HG02588 (cell line): ENCODE measurements around the gene APOOL.
A peak's percentile ranks its signal among the peaks of the same experiment; 100 is the strongest.
"Not testable (repeated sequence)": the region's sequence is repeated elsewhere in the genome, so short reads cannot be mapped to it uniquely, and the experiment has no call there.

Experiments
- ATAC-seq: cut with Tn5 transposase; IDR thresholded peaks from one replicate; pipeline ENCODE4 v1.9.1; 2021; ENCODE audit warnings: mild to moderate bottlenecking, moderate library complexity; ENCODE audit not compliant: unreplicated experiment

APOOL gene

GRCh38 chrX:85003655-85004244 is at the start of gene APOOL:
Gene APOOL (plus strand): TSS chrX:85003877. CDS start chrX:85003913, 36 bp downstream.
- ATAC-seq: peak; percentile 97

- no peak for ATAC-seq
These were observed 47.4 kb upstream of the APOOL start for GRCh38 chrX:84956304-84956703.

- no peak for ATAC-seq
These were observed 28.9 kb upstream of the APOOL start for GRCh38 chrX:84974803-84975202.

GRCh38 chrX:84991739-84992138 is 11.9 kb upstream of the APOOL start:
- not testable (repeated sequence) for ATAC-seq

GRCh38 chrX:84993150-84993549 is 10.5 kb upstream of the APOOL start:
- no peak for ATAC-seq

- no peak for ATAC-seq
These were observed 2.3 kb upstream of the APOOL start for GRCh38 chrX:85001344-85001743.

GRCh38 chrX:85004255-85004654 is 578 bp downstream of the APOOL start:
- ATAC-seq: no peak

- no peak for ATAC-seq
These were observed 8.4 kb downstream of the APOOL start for GRCh38 chrX:85012098-85012497.

- not testable (repeated sequence) for ATAC-seq
These were observed 11.7 kb downstream of the APOOL start for GRCh38 chrX:85015351-85015750.

- ATAC-seq: no peak
These were observed 14.0 kb downstream of the APOOL start for GRCh38 chrX:85017721-85018120.

GRCh38 chrX:85018471-85018870 is 14.8 kb downstream of the APOOL start:
- no peak for ATAC-seq

GRCh38 chrX:85020216-85020615 is 16.5 kb downstream of the APOOL start:
- ATAC-seq: no peak

- ATAC-seq: no peak
These were observed 20.4 kb downstream of the APOOL start for GRCh38 chrX:85024044-85024443.

- ATAC-seq: no peak
These were observed 20.9 kb downstream of the APOOL start for GRCh38 chrX:85024562-85024961.

- no peak for ATAC-seq
These were observed 22.5 kb downstream of the APOOL start for GRCh38 chrX:85026170-85026569.

- ATAC-seq: no peak
These were observed 25.4 kb downstream of the APOOL start for GRCh38 chrX:85029043-85029442.

- ATAC-seq: no peak
These were observed 27.8 kb downstream of the APOOL start for GRCh38 chrX:85031505-85031904.

- no peak for ATAC-seq
These were observed 33.4 kb downstream of the APOOL start for GRCh38 chrX:85037114-85037513.

- ATAC-seq: no peak
These were observed 48.0 kb downstream of the APOOL start for GRCh38 chrX:85051627-85052026.

GRCh38 chrX:85052205-85052604 is 48.5 kb downstream of the APOOL start:
- ATAC-seq: no peak

- ATAC-seq: no peak
These were observed 49.1 kb downstream of the APOOL start for GRCh38 chrX:85052636-85053343.

- peak; percentile 59 for ATAC-seq
These were observed 62.0 kb downstream of the APOOL start for GRCh38 chrX:85065512-85066198.
